GM18873 (cell line): ENCODE data around the gene NUAK1.

Experiments used
- ATAC-seq: cut with Tn5 transposase; IDR thresholded peaks from one replicate; pipeline ENCODE4 v1.9.1; 2021; ENCODE audit warnings: mild to moderate bottlenecking, moderate library complexity, moderate number of reproducible peaks; ENCODE audit not compliant: unreplicated experiment, low FRiP score

NUAK1 gene

GRCh38 chr12:106040521-106040920 lies 98.2 kb downstream of the NUAK1 start:
- no peak for ATAC-seq

DNA sequence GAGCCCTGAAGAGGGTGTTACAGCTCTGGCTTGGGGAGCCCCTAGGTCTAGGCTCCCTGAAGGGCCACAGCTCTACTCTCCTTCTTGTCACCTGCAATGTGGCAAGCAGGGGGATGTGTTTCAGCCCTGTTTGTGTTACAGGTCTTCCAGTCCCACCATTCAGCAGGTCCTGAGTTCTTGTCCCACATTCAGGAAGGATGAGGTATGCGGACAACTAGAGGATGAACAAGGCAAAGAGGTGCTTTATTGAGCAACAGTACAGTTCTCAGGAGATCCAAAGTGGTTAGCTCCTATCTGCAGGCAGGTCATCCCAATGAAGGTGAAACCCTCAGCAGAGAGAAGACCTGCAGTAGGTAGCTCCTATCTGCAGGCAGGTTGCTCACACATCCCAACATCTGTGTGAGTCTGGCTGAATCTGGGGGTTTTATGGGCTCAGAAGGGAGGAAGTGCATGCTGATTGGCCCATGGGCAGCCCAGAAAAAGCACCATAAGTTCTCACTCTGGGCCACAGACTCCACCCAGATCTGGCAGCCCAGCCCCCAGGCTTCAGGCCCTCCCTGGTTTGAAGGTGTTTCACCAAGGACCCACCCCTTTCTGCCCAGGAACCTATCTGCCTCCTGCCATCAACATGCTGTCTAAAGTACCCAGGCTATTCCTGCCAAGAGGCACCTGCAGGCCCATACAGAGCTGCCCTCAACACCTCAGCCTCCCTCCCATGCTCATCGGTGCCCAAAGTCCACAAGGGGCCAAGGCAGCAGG lies 98.9 kb downstream of the NUAK1 start:
- no peak for ATAC-seq

DNA sequence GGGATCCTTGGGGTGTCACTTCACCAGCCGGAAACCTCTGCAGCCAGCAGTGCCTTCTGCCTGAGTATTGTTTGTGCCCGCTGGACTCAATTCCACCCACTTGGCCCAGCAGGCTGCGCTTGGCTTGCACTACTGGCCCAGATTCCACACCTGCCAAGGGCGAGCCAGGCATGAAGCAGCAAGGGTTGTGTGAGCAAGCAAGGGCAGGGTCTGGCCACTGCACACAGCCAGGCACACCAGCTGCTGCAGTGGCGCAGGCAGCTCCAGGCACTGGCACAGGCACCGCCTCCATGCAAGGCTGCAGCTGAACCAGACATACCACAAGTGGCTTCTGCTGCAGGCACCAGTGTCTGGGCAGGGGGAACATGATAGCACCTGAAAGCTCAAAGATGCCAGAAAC lies 99.5 kb downstream of the NUAK1 start:
- ATAC-seq: no peak

DNA sequence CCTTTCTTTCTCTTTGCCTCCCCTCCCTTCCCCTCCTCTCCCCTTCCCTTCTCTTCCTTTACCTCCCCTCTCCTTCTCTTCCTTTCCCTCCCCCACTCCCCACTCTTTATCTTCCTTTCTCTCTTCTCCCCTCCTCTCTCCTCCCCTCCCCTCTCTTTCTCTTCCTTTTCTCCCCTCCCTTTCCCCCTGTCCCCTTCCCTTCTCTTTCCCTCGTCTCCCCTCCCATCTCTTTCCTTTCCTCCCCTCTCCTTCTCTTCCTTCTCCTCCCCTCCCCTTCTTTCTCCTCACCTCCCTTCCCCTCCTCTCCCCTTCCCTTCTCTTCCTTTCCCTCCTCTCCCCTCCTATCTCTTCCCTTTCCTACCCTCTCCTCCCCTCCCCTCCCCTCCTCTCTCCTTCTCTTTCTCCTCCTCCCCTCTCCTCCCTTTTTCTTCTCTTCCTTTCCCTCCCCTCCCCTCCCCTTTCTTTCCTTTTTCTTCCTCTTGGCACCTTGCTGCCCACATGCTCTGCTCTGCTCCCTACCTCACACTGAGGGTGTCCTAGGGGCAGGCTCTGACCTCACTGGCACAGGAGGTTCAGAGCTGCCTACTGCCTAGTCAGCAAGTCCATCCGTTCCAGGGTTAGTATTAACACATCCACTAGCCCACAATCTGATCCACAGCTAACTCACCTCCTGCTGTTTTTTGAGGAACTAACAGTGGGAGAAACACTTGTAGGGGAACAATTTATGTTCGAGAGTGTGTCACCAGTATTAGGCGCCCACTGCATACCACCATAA lies 101.0 kb downstream of the NUAK1 start:
- ATAC-seq: no peak

GRCh38 chr12:106035421-106035820 lies 103.3 kb downstream of the NUAK1 start:
- no peak for ATAC-seq

DNA sequence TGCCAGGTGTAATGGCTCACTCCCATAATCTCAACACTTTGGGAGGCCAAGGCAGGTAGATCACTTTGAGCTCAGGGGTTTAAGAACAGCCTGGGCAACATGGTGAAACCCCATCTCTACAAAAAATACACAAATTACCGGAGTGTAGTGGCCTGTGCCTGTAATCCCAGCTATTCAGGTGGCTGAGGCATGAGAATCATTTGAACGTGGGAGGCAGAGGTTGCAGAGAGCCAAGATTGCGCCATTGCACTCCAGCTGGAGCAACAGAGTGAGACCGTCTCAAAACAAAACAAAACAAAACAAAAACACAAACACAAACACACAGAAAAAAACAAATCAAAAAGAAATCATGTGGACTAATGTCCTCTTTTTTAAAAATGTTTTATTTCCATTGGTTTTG lies 104.4 kb downstream of the NUAK1 start:
- ATAC-seq: no peak

- no peak for ATAC-seq
These were observed 105.5 kb downstream of the NUAK1 start for GRCh38 chr12:106033161-106033675.

- ATAC-seq: no peak
These were observed 106.2 kb downstream of the NUAK1 start for GRCh38 chr12:106032623-106032925.

DNA sequence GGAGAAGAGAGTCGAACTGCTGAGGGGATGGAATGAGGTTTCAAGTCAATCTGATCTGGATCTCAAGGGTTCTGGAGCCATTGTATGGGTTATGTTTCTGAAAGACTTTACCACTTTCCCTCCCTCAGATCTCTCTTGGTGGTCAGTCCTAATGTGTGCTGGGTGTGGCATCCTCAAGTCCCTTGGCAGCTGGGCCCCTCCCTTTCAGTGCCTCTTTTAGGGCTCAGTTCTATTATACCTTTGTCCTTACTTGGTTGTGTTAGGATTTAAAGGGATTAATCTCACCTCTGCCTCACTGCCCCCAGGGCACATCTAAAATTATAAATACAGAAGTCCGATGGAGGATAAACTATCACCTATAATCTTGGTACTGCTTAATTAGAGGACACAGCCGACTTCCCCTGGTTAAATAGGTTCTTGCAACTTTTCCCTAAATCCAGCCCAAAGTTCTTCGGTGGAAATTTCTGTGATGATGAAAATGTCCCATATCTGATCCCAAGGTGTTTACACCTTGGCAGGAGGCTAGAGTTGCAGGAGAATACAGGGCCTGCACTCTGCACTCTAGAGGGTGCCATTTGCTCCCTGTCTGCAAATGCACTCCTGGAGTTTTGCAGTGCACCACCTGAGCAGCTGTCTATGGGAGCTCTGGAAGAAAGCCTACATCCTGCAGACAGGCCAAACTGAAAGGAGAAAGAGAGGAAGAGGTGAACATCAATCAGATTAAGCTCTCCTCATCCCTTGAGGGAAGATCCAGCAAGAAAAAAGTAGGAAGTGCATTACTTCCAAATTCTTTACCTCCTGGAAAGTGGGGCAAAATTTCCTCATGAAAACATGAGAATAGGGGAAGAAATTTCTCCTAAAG lies 106.8 kb downstream of the NUAK1 start:
- no peak for ATAC-seq

GRCh38 chr12:106030210-106031071 lies 108.3 kb downstream of the NUAK1 start:
- no peak for ATAC-seq

DNA sequence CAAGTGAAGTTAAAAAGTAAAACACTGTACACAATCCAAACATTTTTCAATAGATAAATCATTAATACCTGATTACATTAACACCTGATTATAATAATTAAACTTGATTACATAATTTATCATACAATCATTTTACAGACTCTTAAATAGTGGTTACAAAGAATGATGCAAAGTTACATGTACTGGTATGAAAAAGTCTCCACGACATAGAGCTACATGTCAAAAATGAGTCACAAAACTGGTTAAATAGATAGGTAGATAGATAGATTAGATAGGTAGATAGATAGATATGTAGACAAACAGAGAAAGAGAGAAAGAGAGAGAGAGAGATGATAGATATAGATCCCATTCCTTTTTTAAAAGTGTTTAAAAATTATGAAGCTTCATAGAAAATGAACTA lies 109.2 kb downstream of the NUAK1 start:
- no peak for ATAC-seq

- no peak for ATAC-seq
These were observed 110.8 kb downstream of the NUAK1 start for GRCh38 chr12:106027911-106028310.

GRCh38 chr12:106027286-106027685 lies 111.5 kb downstream of the NUAK1 start:
- ATAC-seq: no peak

DNA sequence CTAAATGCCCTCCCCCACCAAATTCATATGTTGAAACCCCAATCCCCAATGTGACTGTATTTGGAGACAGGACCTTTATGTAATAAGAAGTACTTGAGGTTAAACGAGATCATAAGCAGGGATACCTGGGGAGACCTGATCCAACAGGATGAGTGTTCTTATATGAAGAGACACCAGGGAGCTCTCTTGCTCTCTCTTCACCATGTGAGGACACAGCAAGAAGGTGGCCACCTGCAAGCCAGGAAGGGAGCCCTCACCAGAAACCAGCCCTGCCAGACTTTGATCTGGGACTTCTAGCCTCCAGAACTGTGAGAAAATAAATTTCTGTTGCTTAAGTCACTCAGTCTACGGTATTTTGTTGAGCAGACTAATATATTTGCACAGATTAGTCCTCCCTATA lies 113.6 kb downstream of the NUAK1 start:
- no peak for ATAC-seq

GRCh38 chr12:106023039-106023438 lies 115.7 kb downstream of the NUAK1 start:
- no peak for ATAC-seq

GRCh38 chr12:106022568-106023012 lies 116.2 kb downstream of the NUAK1 start:
- no peak for ATAC-seq

DNA sequence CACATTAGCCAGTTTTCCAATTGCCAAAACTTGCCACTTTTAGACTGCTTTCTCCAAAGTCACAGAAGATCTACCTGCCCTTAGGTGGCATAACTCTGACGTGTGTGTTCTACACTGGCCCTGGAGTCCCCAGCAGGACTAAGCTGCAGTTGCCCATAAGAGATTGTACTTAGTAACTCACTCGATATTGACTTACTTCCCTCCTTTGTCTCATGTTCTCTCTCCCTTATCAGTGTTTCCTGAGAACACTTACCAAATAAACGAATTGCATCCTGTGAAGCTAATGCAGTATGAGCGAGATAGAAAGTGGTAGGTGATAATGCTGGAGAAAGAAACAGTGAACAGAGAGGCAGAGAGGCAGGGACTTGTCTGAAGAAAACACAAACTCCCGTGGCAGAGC lies 117.2 kb downstream of the NUAK1 start:
- no peak for ATAC-seq

DNA sequence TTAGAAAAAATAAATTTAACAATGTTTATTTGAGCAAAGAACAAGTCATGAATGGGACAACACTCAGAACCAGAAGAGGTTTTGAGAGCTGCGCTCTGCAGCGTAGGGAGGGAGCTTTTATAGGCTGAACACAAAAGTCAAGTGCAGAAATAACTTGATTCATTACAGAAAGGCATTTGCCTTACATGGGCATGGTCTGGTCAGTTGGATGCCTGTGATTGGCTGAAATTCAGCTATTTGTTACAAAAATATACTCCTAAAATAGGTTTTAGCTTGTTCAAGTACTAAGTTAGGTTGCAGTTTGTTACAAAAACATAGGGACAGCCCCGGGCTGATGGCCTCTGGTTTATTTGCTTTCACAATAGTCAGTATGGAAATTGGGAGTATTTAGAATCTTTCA lies 118.0 kb downstream of the NUAK1 start:
- ATAC-seq: no peak

DNA sequence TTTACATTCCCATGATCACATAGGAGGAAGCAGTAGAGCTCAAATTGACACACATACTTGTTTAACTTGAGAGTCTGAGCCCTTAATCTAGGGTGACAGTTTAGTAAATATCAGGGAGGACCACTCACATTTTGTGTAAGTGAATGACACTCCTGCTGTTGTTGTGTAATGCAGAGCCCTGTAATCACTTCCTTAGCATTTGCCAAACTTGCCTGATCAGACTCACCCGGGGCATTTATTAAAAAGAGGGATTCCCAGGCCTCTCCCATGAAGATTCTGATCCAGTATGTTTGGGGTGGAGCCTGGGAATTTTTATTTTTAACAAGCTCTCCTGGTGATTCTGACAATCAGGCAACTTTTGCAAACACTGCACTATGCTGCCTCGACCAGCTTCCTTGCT lies 119.6 kb downstream of the NUAK1 start:
- ATAC-seq: no peak

GRCh38 chr12:106018286-106018685 lies 120.5 kb downstream of the NUAK1 start:
- no peak for ATAC-seq
